ENCODE measurements around the gene TNFRSF13B. TPM values are rescaled to one million over a fixed set of nuclear protein-coding genes. Genes with fewer than 3 reads are reported as not detected.

Gene TNFRSF13B
- total RNA-seq, 3 donors from 2014 or later = 0.80 to 2.9 TPM; not detected in 1

GRCh38 chr17:16928406-16929034 lies 43.4 kb downstream of the TNFRSF13B start:
- Histone ChIP-seq H3K4me1 (no peaks in the 10 kb centered on the region), H3K36me3 (no peaks in the 10 kb centered on the region), H3K27ac (no peak overlapping the region), H3K9me3 (no peaks in the 10 kb centered on the region), H3K27me3 (no peaks in the 10 kb centered on the region), H3K4me3 (no peak overlapping the region)
- no peak for TF ChIP-seq POLR2A (IDR thresholded peaks at IDR 0.05)
- no peak for TF ChIP-seq POLR2AphosphoS5 (IDR thresholded peaks at IDR 0.05)
- no peak for TF ChIP-seq CTCF (IDR thresholded peaks at IDR 0.05)
- DNase-seq (ENCODE audit: low spot score in 2 of 2) = peak in 1 of 2 donors; percentile 41
- intact Hi-C loops (cut with DNase I; ENCODE audit: low total_unique reads) = no loop called here

GRCh38 chr17:16927641-16928321 lies 44.1 kb downstream of the TNFRSF13B start:
- no peak overlapping the region for H3K4me3 ChIP-seq
- TF ChIP-seq POLR2AphosphoS5 (IDR thresholded peaks at IDR 0.05) (no peak), POLR2A (IDR thresholded peaks at IDR 0.05) (no peak), CTCF (IDR thresholded peaks at IDR 0.05) (no peak)
- no peaks in the 10 kb centered on the region for H3K9me3 ChIP-seq
- peak in 1 of 2 donors; percentile 47 for DNase-seq (ENCODE audit: low spot score in 2 of 2)
- H3K27ac ChIP-seq = no peak overlapping the region
- H3K36me3 ChIP-seq = no peaks in the 10 kb centered on the region
- H3K4me1 ChIP-seq = no peaks in the 10 kb centered on the region
- no peaks in the 10 kb centered on the region for H3K27me3 ChIP-seq
- intact Hi-C loops (cut with DNase I; ENCODE audit: low total_unique reads) = no loop called here

- Histone ChIP-seq H3K36me3 (no peaks in the 10 kb centered on the region), H3K27me3 (no peaks in the 10 kb centered on the region), H3K27ac (no peak overlapping the region), H3K4me1 (no peaks in the 10 kb centered on the region), H3K9me3 (no peaks in the 10 kb centered on the region), H3K4me3 (no peak overlapping the region)
- TF ChIP-seq CTCF (IDR thresholded peaks at IDR 0.05) (no peak), POLR2A (IDR thresholded peaks at IDR 0.05) (no peak), POLR2AphosphoS5 (IDR thresholded peaks at IDR 0.05) (no peak)
- DNase-seq (ENCODE audit: low spot score in 2 of 2) = peak in 1 of 2 donors; percentile 48
- intact Hi-C loops (cut with DNase I; ENCODE audit: low total_unique reads) = no loop called here
Measured at GRCh38 chr17:16926571-16927451, 45.1 kb downstream of the TNFRSF13B start.

- intact Hi-C loops (cut with DNase I; ENCODE audit: low total_unique reads) = no loop called here
- H3K9me3 ChIP-seq = no peaks in the 10 kb centered on the region
- H3K4me1 ChIP-seq = no peaks in the 10 kb centered on the region
- TF ChIP-seq POLR2AphosphoS5 (IDR thresholded peaks at IDR 0.05) = no peak
- no peak for TF ChIP-seq CTCF (IDR thresholded peaks at IDR 0.05)
- TF ChIP-seq POLR2A (IDR thresholded peaks at IDR 0.05) = no peak
- no peaks in the 10 kb centered on the region for H3K27me3 ChIP-seq
- H3K27ac ChIP-seq = no peak overlapping the region
- H3K36me3 ChIP-seq = no peaks in the 10 kb centered on the region
- peak in 1 of 2 donors; percentile 45 for DNase-seq (ENCODE audit: low spot score in 2 of 2)
- H3K4me3 ChIP-seq = no peak overlapping the region
Measured at GRCh38 chr17:16926061-16926511, 45.8 kb downstream of the TNFRSF13B start.
